GM12892 (cell line): ENCODE data around the gene CPNE7.

Source experiments
- DNase-seq: peaks from one replicate; pipeline ENCODE4 v3.0.0; 2011; ENCODE audit not compliant: insufficient read length
- FAIRE-seq: peaks from 2 replicates; lab custom pipeline; 2011; peaks lifted over from hg19 to GRCh38; lab: Jason Lieb, UNC
- POLR2A ChIP-seq: IDR thresholded peaks from 2 replicates; pipeline ENCODE4 v1.6.1; 2011; ENCODE audit warnings: low read depth, low read length, control low read depth
- POLR2AphosphoS5 ChIP-seq: IDR thresholded peaks from 2 replicates; pipeline ENCODE4 v1.6.1; 2011; ENCODE audit warnings: low read depth, low read length, control low read depth
- TAF1 ChIP-seq: IDR thresholded peaks from 2 replicates; pipeline ENCODE4 v1.6.1; 2011; ENCODE audit warnings: low read depth, mild to moderate bottlenecking, control low read depth, low read length, borderline replicate concordance

Gene CPNE7

DNA sequence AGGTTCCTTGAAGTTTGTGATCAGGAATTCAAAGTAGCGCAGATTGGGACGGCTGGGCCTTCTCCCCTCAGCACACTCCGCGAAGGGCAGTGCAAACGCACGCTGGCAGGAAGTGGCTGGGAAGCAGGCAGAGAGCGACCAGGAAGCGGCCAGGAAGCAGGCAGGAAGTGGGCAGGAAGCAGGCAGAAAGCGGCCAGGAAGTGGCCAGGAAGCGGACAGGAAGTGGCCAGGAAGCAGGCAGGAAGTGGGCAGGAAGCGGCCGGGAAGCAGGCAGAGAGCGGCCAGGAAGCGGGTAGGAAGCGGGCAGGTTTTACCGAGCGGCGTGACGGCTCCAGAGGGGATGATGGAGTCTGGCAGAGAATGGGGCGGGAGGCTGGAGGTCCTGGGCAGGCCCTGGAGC, 41.1 kb downstream of the CPNE7 start:
- FAIRE-seq, result no peak
- TF ChIP-seq POLR2AphosphoS5 (no peak), POLR2A (no peak)
- no peak for DNase-seq

DNA sequence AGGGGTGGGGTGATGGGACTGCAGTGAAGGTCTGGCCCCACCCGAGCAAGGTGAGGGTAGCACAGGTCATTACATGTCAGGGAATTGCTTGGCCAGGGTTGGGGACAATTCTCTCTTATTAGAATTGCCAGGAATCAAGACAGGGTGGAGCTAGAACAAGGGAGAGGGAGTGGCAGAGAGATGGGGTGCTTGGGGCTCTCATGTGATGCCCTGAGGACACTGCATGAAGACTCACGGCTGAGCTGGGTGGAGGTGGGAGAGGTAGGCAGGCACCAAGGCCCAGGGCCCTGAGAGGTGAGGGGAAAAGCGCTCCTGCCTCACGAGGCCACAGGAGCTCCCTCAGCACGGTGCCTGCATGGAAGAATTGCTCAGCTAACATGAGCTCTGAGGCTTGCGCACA, 41.5 kb downstream of the CPNE7 start:
- DNase-seq (no peak), FAIRE-seq (no peak)
- TF ChIP-seq POLR2AphosphoS5 (no peak), TAF1 (no peak), POLR2A (no peak)

DNA sequence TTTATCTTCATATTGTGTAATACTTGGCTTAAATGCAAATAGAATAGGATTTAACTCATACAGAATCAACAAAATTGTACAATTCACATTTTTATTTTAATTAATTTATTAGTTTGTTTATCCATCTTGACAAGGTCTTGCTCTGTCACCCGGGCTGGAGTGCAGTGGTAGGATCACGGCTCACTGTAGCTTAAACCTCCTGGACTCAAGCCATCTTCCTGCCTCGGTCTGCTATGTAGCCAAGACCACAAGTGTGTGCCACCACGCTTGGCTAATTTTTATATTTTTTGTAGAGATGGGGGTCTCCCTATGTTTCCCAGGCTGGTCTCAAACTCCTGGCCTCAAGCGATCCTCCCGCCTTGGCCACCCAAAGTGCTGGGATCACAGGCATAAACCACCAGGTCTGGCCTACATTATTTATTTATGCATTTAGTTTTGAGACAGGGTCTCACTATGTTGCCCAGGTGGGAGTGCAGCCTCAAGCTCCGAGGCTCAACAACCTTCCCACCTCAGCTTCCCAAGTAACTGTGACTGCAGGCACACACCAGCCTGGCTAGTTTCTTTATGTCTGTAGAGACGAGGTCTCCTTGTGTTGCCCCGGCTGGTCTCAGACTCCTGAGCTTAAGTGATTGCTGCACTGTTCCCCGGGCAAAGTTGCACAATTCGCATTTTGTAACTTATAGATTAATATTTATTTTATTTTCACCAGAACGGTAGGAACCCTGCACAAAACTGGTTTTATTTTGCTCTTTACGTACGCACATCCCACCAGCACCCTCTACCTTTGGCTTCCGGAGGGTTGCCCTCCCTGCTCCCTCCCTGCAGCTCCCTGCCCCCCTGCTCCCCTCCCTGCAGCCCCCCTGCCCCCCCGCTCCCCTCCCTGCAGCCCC, 42.8 kb downstream of the CPNE7 start:
- TF ChIP-seq POLR2A (no peak), POLR2AphosphoS5 (no peak), TAF1 (no peak)
- DNase-seq (no peak), FAIRE-seq (no peak)

DNA sequence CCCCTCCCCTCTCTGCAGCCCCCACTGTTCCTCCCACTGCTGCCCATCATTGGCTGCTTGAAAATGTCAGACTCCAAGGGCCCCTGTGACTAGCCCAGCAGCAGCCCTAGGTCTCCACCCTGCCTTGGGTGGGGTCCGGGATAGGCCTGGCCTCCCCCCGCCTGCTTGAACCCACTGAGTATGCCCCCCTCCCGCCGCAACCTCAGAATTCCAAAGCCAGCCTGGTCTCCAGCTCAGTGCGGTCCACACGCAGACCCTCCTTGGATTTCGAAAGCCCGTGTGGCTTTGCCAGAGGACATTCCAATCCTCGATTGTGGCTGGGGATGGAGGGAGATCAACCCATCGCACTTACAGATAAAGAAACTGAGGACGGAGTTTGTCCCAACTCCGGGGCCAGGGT, 44.3 kb downstream of the CPNE7 start:
- DNase-seq (no peak), FAIRE-seq (no peak)
- no peak for TF ChIP-seq POLR2AphosphoS5
- TF ChIP-seq POLR2A, result no peak
- no peak for TF ChIP-seq TAF1

DNA sequence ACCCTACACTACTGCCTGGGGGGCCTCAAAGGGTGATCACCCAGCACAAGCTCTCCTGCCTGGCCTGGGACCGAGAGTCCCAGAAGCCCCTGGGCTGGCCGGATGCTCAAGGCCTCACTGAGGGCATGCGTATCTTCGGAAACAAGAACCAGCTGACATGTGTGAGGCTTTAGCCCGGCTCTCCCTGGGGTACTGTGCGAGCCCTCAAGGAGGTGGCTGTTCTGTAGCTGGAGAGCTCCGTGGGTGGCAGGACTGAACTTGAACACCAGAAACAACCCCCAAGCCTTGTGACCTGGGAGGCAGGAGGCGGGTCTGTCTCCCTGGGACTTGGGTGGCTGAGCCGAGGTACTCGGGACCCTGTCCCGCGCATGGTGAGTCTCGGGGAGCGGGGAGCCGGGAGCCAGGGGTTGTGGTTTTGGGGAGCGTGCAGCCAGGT, 44.9 kb downstream of the CPNE7 start:
- no peak for TF ChIP-seq POLR2AphosphoS5
- no peak for TF ChIP-seq TAF1
- TF ChIP-seq POLR2A, result no peak
- FAIRE-seq (no peak), DNase-seq (no peak)

DNA sequence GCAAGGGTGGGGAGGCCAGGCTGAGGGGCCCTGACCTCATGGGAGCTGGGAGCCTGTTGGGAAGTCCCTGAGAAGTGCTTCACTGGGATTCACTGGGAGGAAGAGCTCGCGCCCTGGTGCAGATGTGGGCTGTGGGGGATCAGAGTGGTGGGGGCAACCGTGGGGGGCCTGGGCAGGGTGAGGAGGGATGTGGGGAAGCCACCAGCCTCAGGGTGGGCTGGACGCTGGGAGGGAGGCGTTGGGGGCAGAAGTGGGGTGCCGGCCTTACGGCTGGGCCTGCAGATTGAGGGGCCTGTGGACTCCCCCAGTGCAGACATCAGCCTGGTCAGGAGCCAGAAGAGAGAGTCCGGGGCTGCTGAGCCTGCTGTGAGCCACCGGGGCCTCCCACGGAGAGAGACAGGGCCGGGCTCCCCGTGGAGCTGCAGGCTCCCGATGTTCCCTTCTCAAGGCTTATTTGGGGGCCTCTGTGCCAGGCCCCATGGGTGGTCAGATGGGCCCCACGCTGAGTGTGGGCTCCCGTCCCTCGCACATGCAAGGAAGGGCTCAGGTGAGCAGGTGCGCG, 45.7 kb downstream of the CPNE7 start:
- TF ChIP-seq POLR2A (no peak), TAF1 (no peak), POLR2AphosphoS5 (no peak)
- no peak for FAIRE-seq
- no peak for DNase-seq

DNA sequence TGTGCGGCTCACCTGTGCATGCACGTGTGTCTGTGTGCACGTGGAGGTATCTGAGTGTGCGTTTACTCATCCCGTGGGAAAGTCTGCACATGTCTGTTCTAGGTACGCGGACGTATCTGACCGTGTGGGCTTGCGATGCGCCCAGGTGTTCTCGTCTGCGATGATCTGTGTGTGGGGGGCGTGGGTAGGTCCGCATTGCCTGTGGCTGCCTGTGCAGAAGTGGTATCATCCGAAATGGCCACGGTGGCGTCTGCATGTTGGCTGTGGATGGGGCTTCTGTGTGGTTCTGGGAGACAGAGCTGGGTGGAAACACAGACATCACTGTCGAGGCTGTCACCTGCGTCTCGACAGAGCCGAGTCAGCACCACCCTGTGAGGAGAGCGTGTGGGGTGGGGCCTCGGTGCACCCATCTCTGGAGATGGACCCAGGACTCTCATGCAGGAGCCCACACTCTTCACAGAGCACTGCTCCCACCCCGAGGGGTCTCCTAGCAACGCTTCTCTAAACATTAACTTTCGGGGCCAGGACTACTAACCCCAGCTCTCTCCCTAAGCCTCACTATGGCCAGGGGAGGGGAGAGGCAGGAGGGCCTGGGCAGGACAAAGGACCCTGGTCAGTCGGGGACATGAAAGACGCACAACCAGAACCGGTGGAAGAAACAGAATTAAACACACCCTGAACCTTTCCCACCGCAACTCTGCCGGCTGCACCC, 46.3 kb downstream of the CPNE7 start:
- FAIRE-seq, result no peak
- TF ChIP-seq POLR2A, result no peak
- TF ChIP-seq TAF1, result no peak
- no peak for TF ChIP-seq POLR2AphosphoS5
- DNase-seq, result no peak

DNA sequence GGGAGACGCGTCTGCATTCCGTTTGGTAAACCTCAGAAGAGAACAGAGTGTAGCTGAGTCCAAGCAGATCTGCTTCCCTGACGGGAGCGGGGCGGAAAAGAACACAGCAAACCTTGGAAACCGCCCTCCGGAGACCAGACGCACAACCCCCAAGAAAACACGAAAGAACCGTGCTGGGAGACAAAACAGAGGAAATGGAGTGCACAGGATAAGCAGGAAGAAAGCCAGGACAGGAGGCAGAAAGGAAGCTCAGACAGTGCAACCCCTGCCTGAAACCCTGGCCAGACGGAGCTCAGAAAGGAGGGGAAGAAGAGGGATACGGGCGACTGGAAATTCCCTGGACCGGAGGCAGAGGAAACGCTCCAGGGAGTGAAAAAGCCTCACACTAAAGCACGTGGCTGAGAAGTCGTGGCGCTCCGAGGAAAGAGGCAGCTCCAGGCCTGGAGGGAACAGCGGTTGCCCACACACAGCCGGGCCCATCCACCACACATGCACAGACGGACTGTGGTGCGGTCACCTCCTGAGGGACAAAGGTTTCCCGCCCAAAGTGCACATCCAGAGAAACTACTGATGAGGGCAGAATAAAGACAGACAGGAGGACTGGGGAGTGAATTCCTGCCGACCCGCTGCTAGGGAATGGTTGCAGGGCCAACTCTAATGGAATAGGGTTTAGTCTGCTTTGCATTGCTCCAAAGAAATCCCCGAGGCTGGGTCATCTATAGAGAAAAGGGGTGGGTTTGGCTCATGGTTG, 48.1 kb downstream of the CPNE7 start:
- TF ChIP-seq POLR2A (no peak), POLR2AphosphoS5 (no peak), TAF1 (no peak)
- FAIRE-seq, result no peak
- DNase-seq, result no peak

DNA sequence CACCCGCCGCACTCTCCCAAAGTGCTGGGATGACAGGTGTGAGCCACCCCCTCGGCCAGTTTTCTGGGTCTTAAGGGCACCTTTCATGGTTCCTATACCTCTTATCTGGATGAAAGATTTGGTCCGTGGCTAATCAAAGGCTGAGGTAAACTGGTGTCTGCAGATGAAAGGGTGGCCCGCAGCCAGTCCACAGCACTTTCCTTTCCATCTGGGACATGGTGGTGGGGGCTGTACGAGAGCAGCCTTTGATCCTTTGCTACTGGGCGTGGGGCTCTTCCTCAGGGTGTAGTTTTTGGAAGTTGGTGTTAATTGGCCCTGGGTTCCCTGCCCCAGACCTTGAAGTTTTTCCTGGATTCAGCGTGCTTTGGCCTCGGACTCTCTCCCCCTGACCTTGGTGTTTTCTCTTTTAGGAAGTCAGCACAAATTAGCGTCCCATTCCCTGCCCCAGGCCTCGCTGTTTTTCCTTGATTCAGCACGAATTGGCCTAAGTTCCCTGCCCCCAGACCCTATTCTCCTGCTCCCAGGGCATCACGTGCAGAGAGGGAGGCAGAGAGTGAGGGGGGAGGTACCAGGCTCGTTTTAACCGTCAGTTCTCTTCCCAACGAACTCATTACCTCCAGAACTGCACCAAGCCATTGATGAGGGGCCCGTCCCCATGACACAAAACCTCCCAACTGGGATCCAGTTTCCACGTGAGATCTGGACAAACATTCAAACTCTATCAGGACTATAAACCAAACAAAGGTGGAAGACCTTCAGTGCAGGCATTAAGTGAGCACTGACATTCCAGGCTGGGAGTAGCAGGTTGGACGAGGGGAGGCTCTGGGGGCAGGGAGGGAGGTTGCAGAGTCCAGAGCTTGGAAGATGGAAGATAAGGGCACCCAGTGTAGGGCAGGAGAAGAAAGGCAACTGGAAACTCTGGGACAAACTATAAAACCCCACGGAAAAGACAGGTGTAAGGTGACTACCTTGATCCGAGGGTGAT, 49.5 kb downstream of the CPNE7 start:
- TF ChIP-seq TAF1, result no peak
- no peak for TF ChIP-seq POLR2A
- TF ChIP-seq POLR2AphosphoS5, result no peak
- FAIRE-seq, result no peak
- DNase-seq, result no peak
